GM23338 (cell line): ENCODE data around the gene PIMREG. TPM values are rescaled to one million over a fixed set of nuclear protein-coding genes. Genes with fewer than 3 reads are reported as not detected.

Source experiments
- ATAC-seq: fragments of 200-7000 bp; cut with Tn5 transposase; 3 replicates; pipeline ENCODE4 v1.9.1; 2020
- DNase-seq: peaks from one replicate; pipeline ENCODE4 v3.0.0-alpha.2; 2015; ENCODE audit warnings: low spot score
- H2AFZ ChIP-seq: fragments of 200-600 bp; sonication (generic); 2 replicates; pipeline ENCODE4 v1.8.0; 2016; ENCODE audit warnings: antibody characterized with exemption, mild to moderate bottlenecking, moderate library complexity
- H3F3A ChIP-seq: fragments of 200-600 bp; sonication (generic); replicated peaks from 2 replicates; pipeline ENCODE4 v1.8.0; 2017; ENCODE audit warnings: antibody characterized with exemption, mixed run types, low read depth
- H3K27ac ChIP-seq: fragments of 200-600 bp; sonication (generic); 2 replicates; pipeline ENCODE4 v1.6.1; 2016; ENCODE audit warnings: low read depth
- H3K27me3 ChIP-seq: fragments of 200-600 bp; sonication (generic); 2 replicates; pipeline ENCODE4 v1.8.0; 2016; ENCODE audit warnings: mild to moderate bottlenecking, mixed run types, moderate library complexity; ENCODE audit not compliant: insufficient read depth
- H3K36me3 ChIP-seq: fragments of 200-600 bp; sonication (generic); 2 replicates; pipeline ENCODE4 v1.8.0; 2016; ENCODE audit warnings: mild to moderate bottlenecking; ENCODE audit not compliant: insufficient read depth
- H3K4me1 ChIP-seq: fragments of 200-600 bp; sonication (generic); 2 replicates; pipeline ENCODE4 v1.8.0; 2016; ENCODE audit warnings: mild to moderate bottlenecking, moderate library complexity; ENCODE audit not compliant: insufficient read depth
- H3K4me2 ChIP-seq: fragments of 200-600 bp; sonication (generic); 2 replicates; pipeline ENCODE4 v1.7.1; 2017; ENCODE audit warnings: mixed run types
- H3K4me3 ChIP-seq: fragments of 200-600 bp; sonication (generic); 2 replicates; pipeline ENCODE4 v1.6.1; 2016; ENCODE audit warnings: mixed run types
- H3K79me2 ChIP-seq: fragments of 200-600 bp; sonication (generic); replicated peaks from 2 replicates; pipeline ENCODE4 v1.8.0; 2017; ENCODE audit warnings: mild to moderate bottlenecking; ENCODE audit not compliant: insufficient read depth
- H3K9me2 ChIP-seq: fragments of 200-600 bp; sonication (generic); 2 replicates; pipeline ENCODE4 v1.8.0; 2017; ENCODE audit not compliant: insufficient read depth
- H4K20me1 ChIP-seq: fragments of 200-600 bp; sonication (generic); replicated peaks from 2 replicates; pipeline ENCODE4 v1.8.0; 2017; ENCODE audit warnings: mild to moderate bottlenecking; ENCODE audit not compliant: insufficient read depth
- H3K27ac Mint-ChIP-seq: 2 replicates; pipeline ENCODE4 v1.8.0; 2020; ENCODE audit warnings: inconsistent platforms, mild to moderate bottlenecking, moderate library complexity, mixed read lengths
- H3K27me3 Mint-ChIP-seq: 3 replicates; pipeline ENCODE4 v1.8.0; 2022; ENCODE audit warnings: low read depth, mild to moderate bottlenecking, moderate library complexity, mixed read lengths, inconsistent platforms; ENCODE audit not compliant: insufficient read depth, poor library complexity
- H3K36me3 Mint-ChIP-seq: 3 replicates; pipeline ENCODE4 v1.8.0; 2021; ENCODE audit warnings: low read depth, mild to moderate bottlenecking, inconsistent platforms, moderate library complexity, mixed read lengths
- H3K4me1 Mint-ChIP-seq: 3 replicates; pipeline ENCODE4 v1.8.0; 2020; ENCODE audit warnings: mild to moderate bottlenecking, inconsistent platforms, mixed read lengths
- H3K4me3 Mint-ChIP-seq: 3 replicates; pipeline ENCODE4 v1.8.0; 2021; ENCODE audit warnings: moderate library complexity, mild to moderate bottlenecking, inconsistent platforms, mixed read lengths
- H3K9me3 Mint-ChIP-seq: 3 replicates; pipeline ENCODE4 v1.8.0; 2020; ENCODE audit warnings: moderate library complexity, mild to moderate bottlenecking, inconsistent platforms, mixed read lengths
- CREB1 ChIP-seq: fragments of 250-450 bp; sonication (Bioruptor Pico); IDR thresholded peaks from 2 replicates; pipeline ENCODE4 v1.5.0; 2020; ENCODE audit warnings: low read depth, mild to moderate bottlenecking, moderate library complexity
- EZH2 ChIP-seq: fragments of 200-600 bp; sonication (generic); IDR thresholded peaks from one replicate; pipeline ENCODE4 v1.8.0; 2017; ENCODE audit warnings: antibody characterized with exemption, mild to moderate bottlenecking, low read depth; ENCODE audit not compliant: unreplicated experiment
- EZH2phosphoT487 ChIP-seq: fragments of 200-600 bp; sonication (generic); IDR thresholded peaks from one replicate; pipeline ENCODE4 v1.8.1; 2018; ENCODE audit warnings: antibody characterized with exemption; ENCODE audit not compliant: unreplicated experiment
- JUNB ChIP-seq: IDR thresholded peaks from one replicate; pipeline ENCODE4 v1.6.1; 2016; ENCODE audit warnings: antibody characterized with exemption; ENCODE audit not compliant: unreplicated experiment
- NANOG ChIP-seq: IDR thresholded peaks from 2 replicates; pipeline ENCODE4 v1.6.1; 2016; ENCODE audit warnings: antibody characterized with exemption, borderline replicate concordance
- POLR2AphosphoS5 ChIP-seq: IDR thresholded peaks from 2 replicates; pipeline ENCODE4 v1.6.1; 2016; ENCODE audit warnings: antibody characterized with exemption, low read depth
- STAT1 ChIP-seq: IDR thresholded peaks from one replicate; pipeline ENCODE4 v1.6.1; 2016; ENCODE audit warnings: antibody characterized with exemption; ENCODE audit not compliant: unreplicated experiment
- ZNF114 ChIP-seq: fragments of 250-450 bp; sonication (Bioruptor Pico); IDR thresholded peaks from 2 replicates; pipeline ENCODE4 v1.5.0; 2020; ENCODE audit warnings: mild to moderate bottlenecking, moderate library complexity
- ZNF331 ChIP-seq: fragments of 250-450 bp; sonication (Bioruptor Pico); IDR thresholded peaks from 2 replicates; pipeline ENCODE4 v1.5.0; 2020; ENCODE audit warnings: low read depth, mild to moderate bottlenecking, moderate library complexity
- polyA plus RNA-seq: library from polyadenylated mRNA; unstranded; fragments of >200 nt; fragmentation: Nextera tagmentation; extraction: Ambion mirVana; gene quantifications from 2 replicates; pipeline ENCODE4 v1.2.1, GENCODE V29; 2016
- total RNA-seq: library from RNA; depleted of rRNA; stranded (reverse); fragments of >200 nt; shearing (Covaris generic); gene quantifications from 2 replicates; pipeline ENCODE4 v1.2.3, GENCODE V29; 2014
- TF ChIP-seq, protein P1 (sequence below): IDR thresholded peaks from 2 replicates; pipeline ENCODE4 v1.6.1; 2016; ENCODE audit warnings: antibody characterized with exemption
- TF ChIP-seq, protein P2 (sequence below), 2 experiments: fragments of 200-600 bp in 1 of 2; sonication (generic) in 1 of 2; conservative IDR thresholded peaks; 2 replicates each; pipeline versions ENCODE4 v1.5.1 to v1.6.1; 2016 to 2017; ENCODE audit warnings: antibody characterized with exemption in 2 of 2, low read depth in 2 of 2, mild to moderate bottlenecking in 2 of 2, moderate library complexity in 1 of 2
- TF ChIP-seq, protein P3 (sequence below): IDR thresholded peaks from one replicate; pipeline ENCODE4 v1.6.1; 2018; ENCODE audit warnings: antibody characterized with exemption; ENCODE audit not compliant: unreplicated experiment
- TF ChIP-seq, protein P4 (sequence below): fragments of 250-450 bp; sonication (Bioruptor Pico); IDR thresholded peaks from 2 replicates; pipeline ENCODE4 v1.5.0; 2020; ENCODE audit warnings: mild to moderate bottlenecking, moderate library complexity

The PIMREG gene
- total and polyA plus RNA-seq, 2 experiments from 2014 or later = 87.8 to 144 TPM

DNA sequence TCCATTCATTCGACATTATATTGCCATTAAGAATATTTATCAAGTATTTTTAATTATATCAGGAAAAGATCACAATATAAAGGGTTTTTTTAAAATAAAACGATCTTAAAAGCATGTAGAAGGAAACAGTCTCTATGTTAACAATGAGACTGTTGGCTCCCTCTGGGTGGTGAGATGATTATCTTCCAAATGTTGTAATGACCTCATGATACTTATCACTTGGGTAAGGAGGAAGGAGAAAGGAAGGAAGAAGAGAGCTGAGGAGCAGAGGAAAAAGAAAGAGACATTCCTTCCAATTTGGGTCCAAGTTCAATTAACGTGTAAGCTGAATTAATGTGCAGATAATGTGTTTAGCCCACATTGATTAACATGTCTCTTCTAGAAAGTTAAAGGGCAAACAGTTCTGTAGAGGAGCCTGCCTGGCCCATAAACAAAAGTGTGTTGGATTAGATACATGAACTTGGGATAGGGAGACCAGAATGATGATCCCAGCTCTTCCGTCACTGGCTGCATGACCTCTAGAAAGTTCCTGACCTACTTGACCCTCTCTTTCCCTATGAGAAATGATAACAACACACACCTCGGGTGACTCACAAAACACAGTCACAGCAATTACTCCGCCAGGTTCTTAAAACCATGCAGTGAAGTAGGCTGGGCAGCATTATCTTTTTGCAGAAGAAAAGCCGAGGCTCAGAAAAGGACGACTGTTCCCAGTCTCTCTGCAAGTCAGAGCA, 32.0 kb downstream of the PIMREG start:
- Mint-ChIP-seq H3K4me3 (no peak overlapping the region), H3K9me3 (no peaks in the 10 kb centered on the region), H3K4me1 (peaks cover 31% of the 10 kb centered on the region), H3K36me3 (no peaks in the 10 kb centered on the region), H3K27me3 (peaks cover 12% of the 10 kb centered on the region), H3K27ac (no peak overlapping the region)
- Histone ChIP-seq H3K4me2 (no peak overlapping the region), H3K36me3 (no peaks in the 10 kb centered on the region), H3K27me3 (no peaks in the 10 kb centered on the region), H3K4me3 (no peak overlapping the region), H3K4me1 (0 out of 2 replicates have a peak, but pooled peaks cover 3% of the 10 kb centered on the region), H3K79me2 (no peaks in the 10 kb centered on the region), H3K9me2 (no peaks in the 10 kb centered on the region), H3K27ac (no peak overlapping the region), H4K20me1 (no peaks in the 10 kb centered on the region), H3F3A (no peaks in the 10 kb centered on the region), H2AFZ (no peak overlapping the region)
- ATAC-seq (no peak), DNase-seq (no peak)
- TF ChIP-seq STAT1 (no peak), POLR2AphosphoS5 (no peak), ZNF331 (no peak), NANOG (no peak), ZNF114 (no peak), CREB1 (CRISPR knock-in tag) (no peak), JUNB (no peak), EZH2phosphoT487 (no peak), EZH2 (no peak)
- TF ChIP-seq, protein P1, sequence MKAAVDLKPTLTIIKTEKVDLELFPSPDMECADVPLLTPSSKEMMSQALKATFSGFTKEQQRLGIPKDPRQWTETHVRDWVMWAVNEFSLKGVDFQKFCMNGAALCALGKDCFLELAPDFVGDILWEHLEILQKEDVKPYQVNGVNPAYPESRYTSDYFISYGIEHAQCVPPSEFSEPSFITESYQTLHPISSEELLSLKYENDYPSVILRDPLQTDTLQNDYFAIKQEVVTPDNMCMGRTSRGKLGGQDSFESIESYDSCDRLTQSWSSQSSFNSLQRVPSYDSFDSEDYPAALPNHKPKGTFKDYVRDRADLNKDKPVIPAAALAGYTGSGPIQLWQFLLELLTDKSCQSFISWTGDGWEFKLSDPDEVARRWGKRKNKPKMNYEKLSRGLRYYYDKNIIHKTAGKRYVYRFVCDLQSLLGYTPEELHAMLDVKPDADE = no peak
- TF ChIP-seq, protein P2, sequence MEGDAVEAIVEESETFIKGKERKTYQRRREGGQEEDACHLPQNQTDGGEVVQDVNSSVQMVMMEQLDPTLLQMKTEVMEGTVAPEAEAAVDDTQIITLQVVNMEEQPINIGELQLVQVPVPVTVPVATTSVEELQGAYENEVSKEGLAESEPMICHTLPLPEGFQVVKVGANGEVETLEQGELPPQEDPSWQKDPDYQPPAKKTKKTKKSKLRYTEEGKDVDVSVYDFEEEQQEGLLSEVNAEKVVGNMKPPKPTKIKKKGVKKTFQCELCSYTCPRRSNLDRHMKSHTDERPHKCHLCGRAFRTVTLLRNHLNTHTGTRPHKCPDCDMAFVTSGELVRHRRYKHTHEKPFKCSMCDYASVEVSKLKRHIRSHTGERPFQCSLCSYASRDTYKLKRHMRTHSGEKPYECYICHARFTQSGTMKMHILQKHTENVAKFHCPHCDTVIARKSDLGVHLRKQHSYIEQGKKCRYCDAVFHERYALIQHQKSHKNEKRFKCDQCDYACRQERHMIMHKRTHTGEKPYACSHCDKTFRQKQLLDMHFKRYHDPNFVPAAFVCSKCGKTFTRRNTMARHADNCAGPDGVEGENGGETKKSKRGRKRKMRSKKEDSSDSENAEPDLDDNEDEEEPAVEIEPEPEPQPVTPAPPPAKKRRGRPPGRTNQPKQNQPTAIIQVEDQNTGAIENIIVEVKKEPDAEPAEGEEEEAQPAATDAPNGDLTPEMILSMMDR (conservative IDR thresholded peaks at IDR 0.05; ENCODE audit: low read depth in 2 of 2) = no peak
- TF ChIP-seq, protein P3, sequence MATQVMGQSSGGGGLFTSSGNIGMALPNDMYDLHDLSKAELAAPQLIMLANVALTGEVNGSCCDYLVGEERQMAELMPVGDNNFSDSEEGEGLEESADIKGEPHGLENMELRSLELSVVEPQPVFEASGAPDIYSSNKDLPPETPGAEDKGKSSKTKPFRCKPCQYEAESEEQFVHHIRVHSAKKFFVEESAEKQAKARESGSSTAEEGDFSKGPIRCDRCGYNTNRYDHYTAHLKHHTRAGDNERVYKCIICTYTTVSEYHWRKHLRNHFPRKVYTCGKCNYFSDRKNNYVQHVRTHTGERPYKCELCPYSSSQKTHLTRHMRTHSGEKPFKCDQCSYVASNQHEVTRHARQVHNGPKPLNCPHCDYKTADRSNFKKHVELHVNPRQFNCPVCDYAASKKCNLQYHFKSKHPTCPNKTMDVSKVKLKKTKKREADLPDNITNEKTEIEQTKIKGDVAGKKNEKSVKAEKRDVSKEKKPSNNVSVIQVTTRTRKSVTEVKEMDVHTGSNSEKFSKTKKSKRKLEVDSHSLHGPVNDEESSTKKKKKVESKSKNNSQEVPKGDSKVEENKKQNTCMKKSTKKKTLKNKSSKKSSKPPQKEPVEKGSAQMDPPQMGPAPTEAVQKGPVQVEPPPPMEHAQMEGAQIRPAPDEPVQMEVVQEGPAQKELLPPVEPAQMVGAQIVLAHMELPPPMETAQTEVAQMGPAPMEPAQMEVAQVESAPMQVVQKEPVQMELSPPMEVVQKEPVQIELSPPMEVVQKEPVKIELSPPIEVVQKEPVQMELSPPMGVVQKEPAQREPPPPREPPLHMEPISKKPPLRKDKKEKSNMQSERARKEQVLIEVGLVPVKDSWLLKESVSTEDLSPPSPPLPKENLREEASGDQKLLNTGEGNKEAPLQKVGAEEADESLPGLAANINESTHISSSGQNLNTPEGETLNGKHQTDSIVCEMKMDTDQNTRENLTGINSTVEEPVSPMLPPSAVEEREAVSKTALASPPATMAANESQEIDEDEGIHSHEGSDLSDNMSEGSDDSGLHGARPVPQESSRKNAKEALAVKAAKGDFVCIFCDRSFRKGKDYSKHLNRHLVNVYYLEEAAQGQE = no peak
- TF ChIP-seq, protein P4, sequence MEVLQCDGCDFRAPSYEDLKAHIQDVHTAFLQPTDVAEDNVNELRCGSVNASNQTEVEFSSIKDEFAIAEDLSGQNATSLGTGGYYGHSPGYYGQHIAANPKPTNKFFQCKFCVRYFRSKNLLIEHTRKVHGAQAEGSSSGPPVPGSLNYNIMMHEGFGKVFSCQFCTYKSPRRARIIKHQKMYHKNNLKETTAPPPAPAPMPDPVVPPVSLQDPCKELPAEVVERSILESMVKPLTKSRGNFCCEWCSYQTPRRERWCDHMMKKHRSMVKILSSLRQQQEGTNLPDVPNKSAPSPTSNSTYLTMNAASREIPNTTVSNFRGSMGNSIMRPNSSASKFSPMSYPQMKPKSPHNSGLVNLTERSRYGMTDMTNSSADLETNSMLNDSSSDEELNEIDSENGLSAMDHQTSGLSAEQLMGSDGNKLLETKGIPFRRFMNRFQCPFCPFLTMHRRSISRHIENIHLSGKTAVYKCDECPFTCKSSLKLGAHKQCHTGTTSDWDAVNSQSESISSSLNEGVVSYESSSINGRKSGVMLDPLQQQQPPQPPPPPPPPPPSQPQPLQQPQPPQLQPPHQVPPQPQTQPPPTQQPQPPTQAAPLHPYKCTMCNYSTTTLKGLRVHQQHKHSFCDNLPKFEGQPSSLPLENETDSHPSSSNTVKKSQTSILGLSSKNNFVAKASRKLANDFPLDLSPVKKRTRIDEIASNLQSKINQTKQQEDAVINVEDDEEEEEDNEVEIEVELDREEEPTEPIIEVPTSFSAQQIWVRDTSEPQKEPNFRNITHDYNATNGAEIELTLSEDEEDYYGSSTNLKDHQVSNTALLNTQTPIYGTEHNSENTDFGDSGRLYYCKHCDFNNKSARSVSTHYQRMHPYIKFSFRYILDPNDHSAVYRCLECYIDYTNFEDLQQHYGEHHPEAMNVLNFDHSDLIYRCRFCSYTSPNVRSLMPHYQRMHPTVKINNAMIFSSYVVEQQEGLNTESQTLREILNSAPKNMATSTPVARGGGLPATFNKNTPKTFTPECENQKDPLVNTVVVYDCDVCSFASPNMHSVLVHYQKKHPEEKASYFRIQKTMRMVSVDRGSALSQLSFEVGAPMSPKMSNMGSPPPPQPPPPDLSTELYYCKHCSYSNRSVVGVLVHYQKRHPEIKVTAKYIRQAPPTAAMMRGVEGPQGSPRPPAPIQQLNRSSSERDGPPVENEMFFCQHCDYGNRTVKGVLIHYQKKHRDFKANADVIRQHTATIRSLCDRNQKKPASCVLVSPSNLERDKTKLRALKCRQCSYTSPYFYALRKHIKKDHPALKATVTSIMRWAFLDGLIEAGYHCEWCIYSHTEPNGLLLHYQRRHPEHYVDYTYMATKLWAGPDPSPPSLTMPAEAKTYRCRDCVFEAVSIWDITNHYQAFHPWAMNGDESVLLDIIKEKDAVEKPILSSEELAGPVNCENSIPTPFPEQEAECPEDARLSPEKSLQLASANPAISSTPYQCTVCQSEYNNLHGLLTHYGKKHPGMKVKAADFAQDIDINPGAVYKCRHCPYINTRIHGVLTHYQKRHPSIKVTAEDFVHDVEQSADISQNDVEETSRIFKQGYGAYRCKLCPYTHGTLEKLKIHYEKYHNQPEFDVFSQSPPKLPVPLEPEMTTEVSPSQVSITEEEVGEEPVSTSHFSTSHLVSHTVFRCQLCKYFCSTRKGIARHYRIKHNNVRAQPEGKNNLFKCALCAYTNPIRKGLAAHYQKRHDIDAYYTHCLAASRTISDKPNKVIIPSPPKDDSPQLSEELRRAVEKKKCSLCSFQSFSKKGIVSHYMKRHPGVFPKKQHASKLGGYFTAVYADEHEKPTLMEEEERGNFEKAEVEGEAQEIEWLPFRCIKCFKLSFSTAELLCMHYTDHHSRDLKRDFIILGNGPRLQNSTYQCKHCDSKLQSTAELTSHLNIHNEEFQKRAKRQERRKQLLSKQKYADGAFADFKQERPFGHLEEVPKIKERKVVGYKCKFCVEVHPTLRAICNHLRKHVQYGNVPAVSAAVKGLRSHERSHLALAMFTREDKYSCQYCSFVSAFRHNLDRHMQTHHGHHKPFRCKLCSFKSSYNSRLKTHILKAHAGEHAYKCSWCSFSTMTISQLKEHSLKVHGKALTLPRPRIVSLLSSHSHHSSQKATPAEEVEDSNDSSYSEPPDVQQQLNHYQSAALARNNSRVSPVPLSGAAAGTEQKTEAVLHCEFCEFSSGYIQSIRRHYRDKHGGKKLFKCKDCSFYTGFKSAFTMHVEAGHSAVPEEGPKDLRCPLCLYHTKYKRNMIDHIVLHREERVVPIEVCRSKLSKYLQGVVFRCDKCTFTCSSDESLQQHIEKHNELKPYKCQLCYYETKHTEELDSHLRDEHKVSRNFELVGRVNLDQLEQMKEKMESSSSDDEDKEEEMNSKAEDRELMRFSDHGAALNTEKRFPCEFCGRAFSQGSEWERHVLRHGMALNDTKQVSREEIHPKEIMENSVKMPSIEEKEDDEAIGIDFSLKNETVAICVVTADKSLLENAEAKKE (CRISPR knock-in tag) = no peak
